Upper lobe of left lung (tissue), 4 donors: Measurements from ENCODE around the gene ZDHHC11B.

ENCODE experiments used
- CTCF ChIP-seq, 6 experiments: fragments of 450-650 bp in 4 of 6; fragments of 200-600 bp in 2 of 6; sonication (generic) in 2 of 6; IDR thresholded peaks; one replicate each; pipeline ENCODE4 v1.5.1; 2016 to 2019; ENCODE audit warnings: antibody characterized with exemption in 6 of 6
- EP300 ChIP-seq, 4 donors: sonication (generic); formaldehyde crosslinking; IDR thresholded peaks; one replicate each; pipeline ENCODE4 v1.5.1; 2017; ENCODE audit warnings: antibody characterized with exemption in 4 of 4, control low read depth in 2 of 4
- POLR2A ChIP-seq, 4 donors: fragments of 450-650 bp; IDR thresholded peaks; one replicate each; pipeline ENCODE4 v1.5.1; 2016 to 2017; ENCODE audit warnings: antibody characterized with exemption in 4 of 4, mild to moderate bottlenecking in 2 of 4

- no peak for TF ChIP-seq POLR2A (IDR thresholded peaks at IDR 0.05)
- TF ChIP-seq CTCF (IDR thresholded peaks at IDR 0.05) = no peak
- no peak for TF ChIP-seq EP300 (IDR thresholded peaks at IDR 0.05)
Observed at GRCh38 chr5:765948-766631, 18.4 kb downstream of the ZDHHC11B start.
